Astrocyte of the cerebellum (primary cell): ENCODE results near the gene PTEN.

ENCODE experiments used
- DNase-seq: peaks from one replicate; pipeline ENCODE4 v3.0.0-alpha.2; 2011; ENCODE audit warnings: low read depth
- H3K4me3 ChIP-seq: 2 replicates; pipeline ENCODE4 v1.5.1; 2011; ENCODE audit warnings: mild to moderate bottlenecking, low read depth, low read length, moderate library complexity
- in situ Hi-C: cut with HindIII; loops from 2 replicates; pipeline ENCODE4 v1.10.0; 2017; ENCODE audit warnings: low sequenced_read_pairs
- TF ChIP-seq, protein P1 (sequence below): IDR thresholded peaks from 2 replicates; pipeline ENCODE4 v1.5.1; 2012; ENCODE audit warnings: low read length, low read depth, moderate library complexity, mild to moderate bottlenecking; ENCODE audit errors: missing control alignments

The PTEN gene

DNA sequence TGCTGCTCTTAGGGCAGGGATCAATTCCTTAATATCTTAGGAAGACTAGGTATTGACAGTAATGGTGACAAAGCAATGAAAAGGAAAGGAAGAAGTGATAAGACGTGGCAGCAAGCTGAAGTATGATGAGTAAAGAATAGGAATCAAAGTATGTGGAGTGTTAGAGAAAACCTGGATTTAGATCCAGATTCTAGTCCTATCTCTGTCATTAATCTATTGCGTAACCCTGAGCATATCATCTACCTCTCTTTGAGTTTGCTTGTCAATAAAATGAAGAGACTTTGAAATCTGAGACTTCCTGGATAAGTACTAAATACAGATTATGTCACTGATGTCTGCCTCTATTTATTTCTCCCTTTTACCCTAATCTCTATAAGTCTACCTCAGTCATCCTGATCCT lies 89.2 kb downstream of the PTEN start:
- in situ Hi-C loops: no loop called here
- TF ChIP-seq, protein P1, sequence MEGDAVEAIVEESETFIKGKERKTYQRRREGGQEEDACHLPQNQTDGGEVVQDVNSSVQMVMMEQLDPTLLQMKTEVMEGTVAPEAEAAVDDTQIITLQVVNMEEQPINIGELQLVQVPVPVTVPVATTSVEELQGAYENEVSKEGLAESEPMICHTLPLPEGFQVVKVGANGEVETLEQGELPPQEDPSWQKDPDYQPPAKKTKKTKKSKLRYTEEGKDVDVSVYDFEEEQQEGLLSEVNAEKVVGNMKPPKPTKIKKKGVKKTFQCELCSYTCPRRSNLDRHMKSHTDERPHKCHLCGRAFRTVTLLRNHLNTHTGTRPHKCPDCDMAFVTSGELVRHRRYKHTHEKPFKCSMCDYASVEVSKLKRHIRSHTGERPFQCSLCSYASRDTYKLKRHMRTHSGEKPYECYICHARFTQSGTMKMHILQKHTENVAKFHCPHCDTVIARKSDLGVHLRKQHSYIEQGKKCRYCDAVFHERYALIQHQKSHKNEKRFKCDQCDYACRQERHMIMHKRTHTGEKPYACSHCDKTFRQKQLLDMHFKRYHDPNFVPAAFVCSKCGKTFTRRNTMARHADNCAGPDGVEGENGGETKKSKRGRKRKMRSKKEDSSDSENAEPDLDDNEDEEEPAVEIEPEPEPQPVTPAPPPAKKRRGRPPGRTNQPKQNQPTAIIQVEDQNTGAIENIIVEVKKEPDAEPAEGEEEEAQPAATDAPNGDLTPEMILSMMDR: no peak
- H3K4me3 ChIP-seq: no peak overlapping the region
- no peak for DNase-seq

DNA sequence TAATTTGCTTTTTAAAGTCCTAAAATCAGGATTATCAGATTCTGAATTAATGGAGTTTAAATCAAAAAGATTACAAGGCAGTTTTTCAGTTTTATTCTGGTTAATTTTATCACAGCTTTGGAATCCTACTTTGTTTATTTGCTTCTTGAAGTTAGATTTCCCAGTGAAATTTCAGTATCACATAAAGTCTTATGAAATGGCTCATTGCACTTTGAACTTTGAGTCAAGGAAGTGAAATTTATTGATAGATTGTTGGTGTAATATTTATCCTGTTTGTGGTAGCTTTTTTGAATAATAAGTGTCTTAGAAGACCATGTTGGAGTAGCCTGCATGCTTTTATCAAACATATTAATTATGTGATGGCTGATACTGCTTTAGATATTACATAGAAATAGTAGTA lies 92.6 kb downstream of the PTEN start:
- no peak for DNase-seq
- H3K4me3 ChIP-seq: no peak overlapping the region
- in situ Hi-C loops: no loop called here
- TF ChIP-seq, protein P1: no peak

DNA sequence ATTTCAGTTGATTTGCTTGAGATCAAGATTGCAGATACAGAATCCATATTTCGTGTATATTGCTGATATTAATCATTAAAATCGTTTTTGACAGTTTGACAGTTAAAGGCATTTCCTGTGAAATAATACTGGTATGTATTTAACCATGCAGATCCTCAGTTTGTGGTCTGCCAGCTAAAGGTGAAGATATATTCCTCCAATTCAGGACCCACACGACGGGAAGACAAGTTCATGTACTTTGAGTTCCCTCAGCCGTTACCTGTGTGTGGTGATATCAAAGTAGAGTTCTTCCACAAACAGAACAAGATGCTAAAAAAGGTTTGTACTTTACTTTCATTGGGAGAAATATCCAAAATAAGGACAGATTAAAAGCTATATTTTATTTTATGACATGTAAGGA lies 94.3 kb downstream of the PTEN start:
- H3K4me3 ChIP-seq: no peak overlapping the region
- DNase-seq: no peak
- TF ChIP-seq, protein P1: no peak
- in situ Hi-C loops: no loop called here

DNA sequence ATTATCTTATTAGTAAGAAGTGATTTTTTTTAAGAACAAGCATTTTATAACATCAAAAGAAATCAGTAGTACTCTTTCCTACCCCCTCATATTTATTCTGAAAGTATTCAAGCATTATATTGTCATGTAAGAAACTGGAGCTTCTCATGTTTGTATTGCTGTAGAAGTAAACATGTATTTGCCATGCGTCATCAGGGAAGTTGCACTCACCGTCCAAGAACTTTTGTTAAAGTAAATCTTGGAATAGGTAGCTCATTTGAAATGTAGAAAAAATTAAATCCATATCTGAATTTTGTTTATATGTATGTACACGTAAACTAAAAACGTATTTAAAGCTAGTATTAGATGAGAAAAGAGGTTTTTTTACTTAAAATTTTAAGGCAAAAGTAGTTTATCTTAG lies 96.8 kb downstream of the PTEN start:
- in situ Hi-C loops: no loop called here
- TF ChIP-seq, protein P1: no peak
- DNase-seq: peak; percentile 11
- H3K4me3 ChIP-seq: no peak overlapping the region

DNA sequence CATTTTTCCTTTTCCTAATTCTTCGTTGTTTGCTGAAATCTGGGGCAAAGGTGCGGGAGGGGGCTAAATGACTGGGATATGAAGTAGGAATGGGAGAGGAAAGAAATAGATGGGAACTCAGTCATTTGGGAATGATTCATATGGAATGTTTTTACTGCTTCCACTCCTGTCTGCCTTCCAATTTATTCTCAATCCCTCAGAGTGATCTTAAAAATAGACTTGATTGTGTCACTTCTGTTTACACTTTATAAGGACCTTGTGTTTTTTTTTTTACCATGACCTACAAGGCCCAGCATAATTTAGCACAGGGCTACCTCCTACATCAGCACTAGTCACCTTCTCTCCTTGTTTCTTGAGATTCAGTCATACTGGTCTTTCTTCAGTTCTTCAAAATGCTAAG lies 97.9 kb downstream of the PTEN start:
- in situ Hi-C loops: no loop called here
- TF ChIP-seq, protein P1: no peak
- DNase-seq: peak; percentile 6
- no peak overlapping the region for H3K4me3 ChIP-seq

DNA sequence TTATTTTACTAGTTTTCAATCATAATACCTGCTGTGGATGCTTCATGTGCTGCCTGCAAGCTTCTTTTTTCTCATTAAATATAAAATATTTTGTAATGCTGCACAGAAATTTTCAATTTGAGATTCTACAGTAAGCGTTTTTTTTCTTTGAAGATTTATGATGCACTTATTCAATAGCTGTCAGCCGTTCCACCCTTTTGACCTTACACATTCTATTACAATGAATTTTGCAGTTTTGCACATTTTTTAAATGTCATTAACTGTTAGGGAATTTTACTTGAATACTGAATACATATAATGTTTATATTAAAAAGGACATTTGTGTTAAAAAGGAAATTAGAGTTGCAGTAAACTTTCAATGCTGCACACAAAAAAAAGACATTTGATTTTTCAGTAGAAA lies 103.0 kb downstream of the PTEN start:
- in situ Hi-C loops: no loop called here
- H3K4me3 ChIP-seq: no peak overlapping the region
- TF ChIP-seq, protein P1: no peak
- no peak for DNase-seq

DNA sequence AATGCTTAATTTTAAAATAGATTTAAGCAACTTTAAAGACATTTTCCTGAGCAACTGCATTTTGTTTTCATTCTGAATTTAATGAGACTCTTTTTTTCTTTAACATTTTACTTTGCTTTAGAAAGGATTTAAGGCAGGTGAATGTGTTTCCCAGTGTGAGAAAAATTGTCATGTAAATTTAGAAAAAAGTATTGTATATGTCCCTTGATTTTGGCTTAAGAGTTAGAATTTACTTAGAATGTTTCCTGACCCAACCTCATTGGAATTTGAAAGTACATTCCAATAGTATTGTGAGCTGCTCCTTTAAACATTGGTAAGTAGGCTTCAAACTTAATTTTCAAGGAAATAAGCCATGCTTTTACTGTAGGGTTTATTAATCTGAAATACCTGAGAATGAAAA lies 110.2 kb downstream of the PTEN start:
- in situ Hi-C loops: loop anchor here (5.0 kb wide), 1 partner anchor 74 kb away; no protein-coding TSS in a partner anchor
- TF ChIP-seq, protein P1: no peak
- DNase-seq: peak; percentile 8
- H3K4me3 ChIP-seq: no peak overlapping the region
